ENCODE measurements around the gene RANBP9.

Gene RANBP9

DNA sequence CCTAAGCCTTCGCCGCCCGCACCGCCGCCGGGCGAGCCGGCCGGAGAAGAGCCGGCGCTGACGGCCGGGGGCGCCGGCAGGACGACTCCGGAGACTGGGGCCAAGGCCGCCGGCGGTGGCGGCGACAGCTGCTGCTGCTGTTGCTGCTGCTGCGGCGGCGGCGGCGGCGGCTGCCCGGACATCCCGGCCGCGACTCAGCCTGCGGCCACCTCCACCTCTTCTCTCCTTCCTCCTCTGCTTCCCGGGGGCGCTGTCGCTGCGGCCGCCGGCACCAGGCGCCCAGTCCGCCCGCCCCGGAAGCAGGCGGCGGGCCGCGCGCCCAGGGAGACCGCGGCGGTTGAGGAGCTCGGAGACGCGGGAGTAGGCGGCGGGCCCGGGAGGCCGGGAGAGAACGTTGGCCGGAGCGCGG lies 307 bp downstream of the RANBP9 start:
- peak; percentile 10; the same call in 1 of the 2 replicates for TF ChIP-seq CTCF (conservative IDR thresholded peaks at IDR 0.05; ENCODE audit: low read length)
- no peak for DNase-seq (ENCODE audit: low read depth)

DNA sequence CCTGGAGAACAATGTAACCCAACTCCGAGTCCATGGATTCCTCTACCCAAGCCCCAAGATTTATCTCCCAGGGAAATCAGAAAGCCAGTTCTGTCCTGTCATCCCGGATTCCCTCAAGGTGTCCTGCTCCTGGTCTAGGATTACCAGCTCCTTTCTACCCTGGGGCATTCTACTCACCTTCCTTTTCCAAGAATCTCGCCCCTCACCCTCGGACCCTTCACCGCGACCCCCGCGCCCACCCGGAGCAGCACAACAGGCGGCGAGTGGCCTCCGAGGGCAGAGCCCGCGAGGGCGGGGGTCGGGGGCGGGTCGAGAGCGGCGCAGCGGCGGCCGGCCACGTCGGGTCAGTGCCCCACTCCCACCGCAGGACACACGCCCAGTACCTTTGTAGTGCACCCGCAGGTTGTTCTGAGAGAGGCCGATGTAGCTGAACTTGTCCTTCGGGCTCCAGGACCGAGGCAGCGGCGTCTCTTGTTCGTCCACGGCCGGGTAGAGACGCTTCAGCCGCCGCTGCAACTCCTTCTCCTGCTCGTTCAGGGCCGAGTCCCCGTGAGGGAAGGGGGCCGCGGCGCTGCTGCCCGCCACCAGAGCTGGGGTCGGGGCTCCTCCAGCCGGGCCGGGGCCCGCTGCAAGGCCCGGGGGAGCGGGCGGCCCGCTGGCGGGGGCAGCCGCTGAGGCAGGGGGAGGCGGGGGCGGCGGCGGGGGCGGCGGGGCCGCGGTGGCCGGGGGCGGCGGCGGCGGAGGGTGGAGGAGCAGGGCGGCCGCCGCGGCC lies 897 bp downstream of the RANBP9 start:
- DNase-seq (ENCODE audit: low read depth) = no peak
- H3K4me3 ChIP-seq (ENCODE audit: low read length) = peak overlapping the region; percentile 89
- TF ChIP-seq CTCF (conservative IDR thresholded peaks at IDR 0.05; ENCODE audit: low read length) = no peak

More for the DNA sequence above, 307 bp downstream of the RANBP9 start:
- peak overlapping the region; percentile 89 for H3K4me3 ChIP-seq (ENCODE audit: low read length)

DNA sequence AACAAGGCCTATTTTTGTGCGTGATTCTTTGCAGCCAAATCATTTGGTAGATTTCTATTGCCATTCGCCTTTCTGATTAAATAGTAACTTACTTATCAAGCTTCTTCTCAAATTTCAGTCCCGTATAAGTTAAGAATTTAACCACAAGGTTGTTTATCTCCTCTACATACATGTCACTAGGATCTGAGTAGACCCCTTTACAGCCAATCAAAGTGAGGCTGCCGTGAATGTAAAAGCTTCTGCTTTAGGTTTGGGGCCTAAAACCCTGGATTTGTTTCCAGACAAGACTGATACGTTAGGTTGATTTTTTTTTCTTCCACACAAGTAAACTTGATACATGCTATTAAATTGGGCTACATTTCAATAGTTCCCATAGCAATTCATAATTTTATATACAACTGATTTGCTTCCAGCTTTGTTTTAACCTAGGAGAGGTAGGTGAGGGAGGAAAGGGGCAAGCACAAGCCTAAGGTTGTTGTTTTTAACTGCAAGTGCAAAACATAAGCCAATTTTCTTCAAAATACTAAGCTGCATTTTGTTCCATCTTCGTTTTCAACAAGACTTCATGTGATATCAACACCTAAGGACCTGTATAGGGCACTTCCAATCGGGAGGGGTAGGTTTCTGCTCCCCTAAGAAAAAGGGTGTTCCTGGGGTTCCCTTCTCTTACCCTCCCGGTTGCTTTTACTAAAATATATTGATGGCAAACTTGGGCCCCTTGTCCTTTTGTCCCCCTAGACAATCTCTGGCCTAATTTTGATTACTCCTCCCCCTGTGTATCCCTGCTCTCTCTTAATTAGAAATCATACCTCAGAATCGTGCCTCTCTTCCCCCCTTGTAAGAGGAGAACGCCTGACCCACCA lies 1.7 kb downstream of the RANBP9 start:
- no peak for TF ChIP-seq CTCF (conservative IDR thresholded peaks at IDR 0.05; ENCODE audit: low read length)
- DNase-seq (ENCODE audit: low read depth) = peak; percentile 31
- peak overlapping the region; percentile 89 for H3K4me3 ChIP-seq (ENCODE audit: low read length)

- TF ChIP-seq CTCF (conservative IDR thresholded peaks at IDR 0.05; ENCODE audit: low read length) = no peak
- peak overlapping the region; percentile 89 for H3K4me3 ChIP-seq (ENCODE audit: low read length)
- peak; percentile 50 for DNase-seq (ENCODE audit: low read depth)
Measured at GRCh38 chr6:13708736-13709135, 2.9 kb downstream of the RANBP9 start.

- DNase-seq (ENCODE audit: low read depth) = no peak
- TF ChIP-seq CTCF (conservative IDR thresholded peaks at IDR 0.05; ENCODE audit: low read length) = no peak
- no peak overlapping the region for H3K4me3 ChIP-seq (ENCODE audit: low read length)
Measured at GRCh38 chr6:13703496-13703895, 8.1 kb downstream of the RANBP9 start.

- no peak overlapping the region for H3K4me3 ChIP-seq (ENCODE audit: low read length)
- no peak for TF ChIP-seq CTCF (conservative IDR thresholded peaks at IDR 0.05; ENCODE audit: low read length)
- DNase-seq (ENCODE audit: low read depth) = no peak
Measured at GRCh38 chr6:13702809-13703302, 8.8 kb downstream of the RANBP9 start.
